H1 (cell line): ENCODE data around the gene TECPR2. TPM values are rescaled to one million over a fixed set of nuclear protein-coding genes. Genes with fewer than 3 reads are reported as not detected.
A peak's percentile ranks its signal among the peaks of the same experiment; 100 is the strongest.

Experiments
- CTCF ChIA-PET: fragments of 300-600 bp; sonication (Branson Sonifier 250); formaldehyde crosslinking; loops from one replicate; lab custom pipeline; 2021; ENCODE audit not compliant: partially characterized antibody; lab: Charles Lee
- POLR2A ChIA-PET: fragments of 300-600 bp; sonication (Branson Sonifier 250); formaldehyde crosslinking; loops from one replicate; lab custom pipeline; 2021; ENCODE audit warnings: inconsistent platforms; ENCODE audit not compliant: partially characterized antibody; lab: Charles Lee
- DNase-seq, 2 experiments: peaks; one replicate each; pipeline versions ENCODE4 v3.0.0 to v3.0.0-alpha.2; 2010 to 2022; ENCODE audit warnings: low spot score in 2 of 2, low read depth in 1 of 2, mixed read lengths in 1 of 2
- FAIRE-seq: peaks from 2 replicates; lab custom pipeline; 2011; peaks lifted over from hg19 to GRCh38; lab: Jason Lieb, UNC
- H2AFZ ChIP-seq: 2 replicates; pipeline ENCODE4 v1.8.1; 2012; ENCODE audit warnings: low read length, inconsistent platforms
- H2AK5ac ChIP-seq: 2 replicates; pipeline ENCODE4 v1.6.1; 2013; ENCODE audit warnings: low read depth, low read length
- H2BK120ac ChIP-seq: replicated peaks from 2 replicates; pipeline ENCODE3; 2013; ENCODE audit warnings: low read depth, low read length, inconsistent platforms
- H2BK12ac ChIP-seq: 2 replicates; pipeline ENCODE4 v1.6.1; 2013; ENCODE audit warnings: low read depth, low read length
- H2BK15ac ChIP-seq: 2 replicates; pipeline ENCODE4 v1.6.1; 2013; ENCODE audit warnings: low read length
- H2BK20ac ChIP-seq: 2 replicates; pipeline ENCODE4 v1.6.1; 2013; ENCODE audit warnings: low read length
- H2BK5ac ChIP-seq: 2 replicates; pipeline ENCODE4 v1.6.1; 2013; ENCODE audit warnings: low read depth, low read length
- H3K14ac ChIP-seq: 2 replicates; pipeline ENCODE4 v1.6.1; 2013; ENCODE audit warnings: inconsistent platforms; ENCODE audit not compliant: insufficient read length
- H3K18ac ChIP-seq: 2 replicates; pipeline ENCODE4 v1.6.1; 2013; ENCODE audit warnings: low read length; ENCODE audit errors: extremely low read depth
- H3K23ac ChIP-seq: 2 replicates; pipeline ENCODE4 v1.6.1; 2013; ENCODE audit warnings: inconsistent platforms; ENCODE audit not compliant: insufficient read length
- H3K23me2 ChIP-seq: 2 replicates; pipeline ENCODE4 v1.6.1; 2013; ENCODE audit warnings: low read depth, low read length
- H3K27ac ChIP-seq: 2 replicates; pipeline ENCODE4 v1.6.1; 2011; ENCODE audit warnings: low read depth, low read length, inconsistent platforms
- H3K27me3 ChIP-seq, 4 experiments: replicated peaks in 1 of 4; 1 replicate in 1 of 4; 2 replicates in 3 of 4; pipeline versions ENCODE4 v1.6.1 to v1.8.1; 2011 to 2013; ENCODE audit warnings: low read length in 3 of 4, mild to moderate bottlenecking in 3 of 4, inconsistent platforms in 2 of 4, mixed read lengths in 2 of 4, moderate library complexity in 1 of 4; ENCODE audit not compliant: control insufficient read depth in 3 of 4, insufficient read depth in 3 of 4; ENCODE audit errors: extremely low read depth in 1 of 4
- H3K36me3 ChIP-seq, 4 experiments: 2 replicates each; pipeline versions ENCODE4 v1.6.1 to v1.8.1; 2011 to 2013; ENCODE audit warnings: mild to moderate bottlenecking in 4 of 4, low read length in 3 of 4, moderate library complexity in 2 of 4, control low read depth in 1 of 4, inconsistent platforms in 1 of 4; ENCODE audit not compliant: insufficient read depth in 4 of 4, control insufficient read depth in 2 of 4
- H3K4ac ChIP-seq: replicated peaks from 2 replicates; pipeline ENCODE3; 2013; ENCODE audit warnings: low read length, low read depth, mixed read lengths, inconsistent platforms; ENCODE audit not compliant: insufficient read length
- H3K4me1 ChIP-seq, 4 experiments: replicated peaks in 1 of 4; 1 replicate in 1 of 4; 2 replicates in 3 of 4; pipeline versions ENCODE4 v1.6.1 to v1.8.1; 2011 to 2013; ENCODE audit warnings: low read length in 3 of 4, inconsistent platforms in 2 of 4, mixed read lengths in 1 of 4; ENCODE audit not compliant: insufficient read depth in 4 of 4, control insufficient read depth in 3 of 4
- H3K4me2 ChIP-seq, 2 experiments: 2 replicates each; pipeline versions ENCODE4 v1.6.1 to v1.8.1; 2011 to 2013; ENCODE audit warnings: low read depth in 2 of 2, low read length in 2 of 2, control low read depth in 1 of 2, inconsistent platforms in 1 of 2, mild to moderate bottlenecking in 1 of 2; ENCODE audit not compliant: insufficient read depth in 1 of 2
- H3K4me3 ChIP-seq, 4 experiments: fragments of 200-600, 300-600 bp in 1 of 4; sonication (generic), shearing (Covaris generic), sonication (Bioruptor Twin) in 1 of 4; 2 replicates each; pipeline versions ENCODE4 v1.5.1 to v1.8.1; 2011 to 2016; ENCODE audit warnings: low read length in 4 of 4, low read depth in 3 of 4, control low read depth in 2 of 4, inconsistent platforms in 2 of 4, mild to moderate bottlenecking in 2 of 4, mixed read lengths in 1 of 4, moderate library complexity in 1 of 4; ENCODE audit not compliant: insufficient read depth in 2 of 4; ENCODE audit errors: extremely low read depth in 1 of 4
- H3K56ac ChIP-seq: replicated peaks from 2 replicates; pipeline ENCODE3; 2013; ENCODE audit warnings: low read depth, mild to moderate bottlenecking, mixed read lengths, low read length, inconsistent platforms; ENCODE audit not compliant: insufficient read length
- H3K79me1 ChIP-seq: 2 replicates; pipeline ENCODE4 v1.6.1; 2013; ENCODE audit warnings: low read depth, low read length, control low read depth
- H3K79me2 ChIP-seq, 2 experiments: 2 replicates each; pipeline versions ENCODE4 v1.6.1 to v1.8.1; 2012 to 2013; ENCODE audit warnings: low read length in 2 of 2, mild to moderate bottlenecking in 2 of 2, inconsistent platforms in 1 of 2; ENCODE audit not compliant: insufficient read depth in 2 of 2, control insufficient read depth in 1 of 2
- H3K9ac ChIP-seq, 4 experiments: replicated peaks in 1 of 4; 1 replicate in 1 of 4; 2 replicates in 3 of 4; pipeline versions ENCODE4 v1.6.1 to v1.8.1; 2011 to 2013; ENCODE audit warnings: low read depth in 3 of 4, low read length in 3 of 4, control low read depth in 2 of 4, mild to moderate bottlenecking in 2 of 4, moderate library complexity in 2 of 4, inconsistent platforms in 1 of 4; ENCODE audit errors: extremely low read depth in 1 of 4
- H3K9me3 ChIP-seq, 2 experiments: 2 replicates each; pipeline versions ENCODE4 v1.6.1 to v1.8.1; 2012 to 2013; ENCODE audit warnings: mild to moderate bottlenecking in 2 of 2, moderate library complexity in 2 of 2, control low read depth in 1 of 2, inconsistent platforms in 1 of 2, low read depth in 1 of 2, low read length in 1 of 2, mixed read lengths in 1 of 2; ENCODE audit not compliant: insufficient read depth in 2 of 2
- H4K20me1 ChIP-seq, 2 experiments: replicated peaks in 1 of 2; 2 replicates each; pipeline versions ENCODE3 to v1.8.1; 2011 to 2013; ENCODE audit warnings: inconsistent platforms in 2 of 2, low read length in 2 of 2, mild to moderate bottlenecking in 1 of 2; ENCODE audit not compliant: insufficient read depth in 2 of 2, control insufficient read depth in 1 of 2
- H4K5ac ChIP-seq: 2 replicates; pipeline ENCODE4 v1.6.1; 2013; ENCODE audit warnings: low read length, low read depth, mixed read lengths, inconsistent platforms; ENCODE audit not compliant: insufficient read length
- H4K8ac ChIP-seq: 2 replicates; pipeline ENCODE4 v1.8.0; 2013; ENCODE audit warnings: mild to moderate bottlenecking, moderate library complexity, low read length, inconsistent platforms; ENCODE audit not compliant: insufficient read depth; ENCODE audit errors: extremely low read depth
- H4K91ac ChIP-seq: replicated peaks from 2 replicates; pipeline ENCODE3; 2013; ENCODE audit warnings: low read length, mixed read lengths, inconsistent platforms; ENCODE audit not compliant: insufficient read length
- EGR1 ChIP-seq: IDR thresholded peaks from 2 replicates; pipeline ENCODE4 v1.6.1; 2011; ENCODE audit warnings: low read depth, low read length, borderline replicate concordance
- HDAC6 ChIP-seq: IDR thresholded peaks from one replicate; pipeline ENCODE4 v1.7.1; 2012; ENCODE audit warnings: low read depth, mild to moderate bottlenecking, inconsistent platforms, low read length, moderate library complexity
- KDM1A ChIP-seq: fragments of 200-600, 300-600 bp; sonication (generic); IDR thresholded peaks from 2 replicates; pipeline ENCODE4 v1.7.1; 2016; ENCODE audit warnings: mild to moderate bottlenecking, low read length, borderline replicate concordance
- NRF1 ChIP-seq: IDR thresholded peaks from 2 replicates; pipeline ENCODE4 v1.6.1; 2011; ENCODE audit warnings: mild to moderate bottlenecking, low read depth, low read length, improper control_type of control experiment
- PHF8 ChIP-seq: fragments of 200-600 bp; sonication (generic); conservative IDR thresholded peaks from 2 replicates; pipeline ENCODE4 v1.7.1; 2012; ENCODE audit warnings: low read depth, mild to moderate bottlenecking, inconsistent platforms, low read length, moderate library complexity
- RAD21 ChIP-seq, 2 experiments: IDR thresholded peaks in 1 of 2; conservative IDR thresholded peaks in 1 of 2; 2 replicates each; pipeline ENCODE4 v1.6.1; 2011; ENCODE audit warnings: low read depth in 2 of 2, low read length in 2 of 2, improper control_type of control experiment in 1 of 2, inconsistent platforms in 1 of 2, mild to moderate bottlenecking in 1 of 2, moderate library complexity in 1 of 2
- RXRA ChIP-seq: IDR thresholded peaks from 2 replicates; pipeline ENCODE4 v1.6.1; 2011; ENCODE audit warnings: low read depth, mild to moderate bottlenecking, low read length, moderate library complexity; ENCODE audit not compliant: insufficient read depth
- SIX5 ChIP-seq: IDR thresholded peaks from 2 replicates; pipeline ENCODE4 v1.6.1; 2011; ENCODE audit warnings: mild to moderate bottlenecking, low read depth, low read length
- SUZ12 ChIP-seq: fragments of 200-600 bp; sonication (generic); IDR thresholded peaks from 2 replicates; pipeline ENCODE4 v1.6.1; 2012; ENCODE audit warnings: mild to moderate bottlenecking, inconsistent platforms, low read length, moderate library complexity, mixed read lengths
- TAF1 ChIP-seq: IDR thresholded peaks from 2 replicates; pipeline ENCODE4 v1.6.1; 2011; ENCODE audit warnings: mild to moderate bottlenecking, low read depth, low read length
- TCF12 ChIP-seq: IDR thresholded peaks from 2 replicates; pipeline ENCODE4 v1.6.1; 2011; ENCODE audit warnings: low read depth, mild to moderate bottlenecking, low read length
- TEAD4 ChIP-seq: IDR thresholded peaks from 2 replicates; pipeline ENCODE4 v1.6.1; 2012; ENCODE audit warnings: low read depth, low read length, inconsistent platforms, mixed read lengths
- WGBS, 2 experiments: shearing (Covaris generic) in 1 of 2; methylation state at CpG; one replicate each; pipeline versions ENCODE4 v1.1.6 to v1.1.7; 2013 to 2015; ENCODE audit warnings: low lambda C conversion rate in 2 of 2, mixed read lengths in 2 of 2, inconsistent platforms in 1 of 2, low coverage in 1 of 2, missing lambda C conversion rate in 1 of 2; ENCODE audit not compliant: insufficient replicate concordance in 2 of 2, insufficient coverage in 1 of 2, insufficient read length in 1 of 2; ENCODE audit errors: extremely low coverage in 1 of 2, missing lambda C conversion rate in 1 of 2; 5-methylcytosine and 5-hydroxymethylcytosine counted together
- polyA plus RNA-seq, 7 experiments: library from polyadenylated mRNA; depleted of rRNA in 3 of 7; stranded (reverse) in 5 of 7; unstranded in 2 of 7; fragments of >200 nt in 5 of 7; fragments of 200-250 nt in 2 of 7; gene quantifications; 1 replicate in 5 of 7; 2 replicates in 1 of 7; 4 replicates in 1 of 7; pipeline versions ENCODE4 v1.2.1 to v1.2.3, GENCODE V29; 2011 to 2013; ENCODE audit warnings: missing spikeins in 2 of 7, mixed read lengths in 2 of 7
- total RNA-seq: library from RNA; stranded (reverse); fragmentation: NEBNext Ultra II Directional; extraction: Animal tissue kit (Norgen Biotek cat#: 25700); gene quantifications from 2 replicates; pipeline ENCODE4 v1.2.1, GENCODE V29; 2021
- TF ChIP-seq, protein P1 (sequence below): IDR thresholded peaks from 2 replicates; pipeline ENCODE4 v1.6.1; 2011; ENCODE audit warnings: low read length, improper control_type of control experiment

The TECPR2 gene
- total and polyA plus RNA-seq, 2 of the 8 experiments (the other 6 are each of a cell fraction or from before 2014, with no cell fraction given): 6.8 to 19.4 TPM

- no peak overlapping the region for H3K14ac ChIP-seq
- no peak overlapping the region for H3K18ac ChIP-seq
- H3K56ac ChIP-seq: no peak overlapping the region
- no peaks in the 10 kb centered on the region; the same call in 1 of the 2 replicates for H3K23me2 ChIP-seq
- FAIRE-seq (no peak), DNase-seq (no peak)
- POLR2A ChIA-PET: no interaction called here
- no peak overlapping the region for H2BK12ac ChIP-seq
- H3K9me3 ChIP-seq: no peaks in the 10 kb centered on the region
- no peak overlapping the region for H2AK5ac ChIP-seq
- no peak overlapping the region for H2BK120ac ChIP-seq
- no peak overlapping the region for H4K91ac ChIP-seq
- H3K4me1 ChIP-seq: no peaks in the 10 kb centered on the region
- CTCF ChIA-PET: interaction anchor here (0.5 to 3.3 kb wide), 9 partner anchors 7 to 534 kb away, joined by 3 to 13 read pairs (median 3); no protein-coding TSS in a partner anchor
- 0 out of 8 replicates have a peak, but pooled peaks cover 0 to 3% (median 0%) of the 10 kb centered on the region in 4 experiments for H3K36me3 ChIP-seq
- H2BK5ac ChIP-seq: no peak overlapping the region
- no peak overlapping the region for H3K23ac ChIP-seq
- H4K8ac ChIP-seq: peak overlapping the region; percentile 68; the same call in 1 of the 2 replicates
- no peaks in the 10 kb centered on the region for H3K27me3 ChIP-seq
- no peak overlapping the region for H3K4me2 ChIP-seq
- peaks cover 0 to 2% of the 10 kb centered on the region in 2 experiments for H4K20me1 ChIP-seq
- H2BK20ac ChIP-seq: no peak overlapping the region
- H2AFZ ChIP-seq: no peak overlapping the region
- no peak overlapping the region for H3K4ac ChIP-seq
- no peak overlapping the region for H3K9ac ChIP-seq
- WGBS, 2 experiments: 95% methylated on average over 15 of the region's 15 CpGs; no CpG with 5 or more reads in 1 of the 2 experiments
- H3K27ac ChIP-seq: no peak overlapping the region
- H2BK15ac ChIP-seq: no peak overlapping the region
- no peaks in the 10 kb centered on the region for H3K79me2 ChIP-seq
- H4K5ac ChIP-seq: no peak overlapping the region
- H3K79me1 ChIP-seq: no peaks in the 10 kb centered on the region
- H3K4me3 ChIP-seq: no peak overlapping the region
- no peak for TF ChIP-seq RXRA
- TF ChIP-seq SUZ12: no peak
- TF ChIP-seq NRF1: no peak
- no peak for TF ChIP-seq TAF1
- TF ChIP-seq TEAD4: no peak
- TF ChIP-seq, protein P1, sequence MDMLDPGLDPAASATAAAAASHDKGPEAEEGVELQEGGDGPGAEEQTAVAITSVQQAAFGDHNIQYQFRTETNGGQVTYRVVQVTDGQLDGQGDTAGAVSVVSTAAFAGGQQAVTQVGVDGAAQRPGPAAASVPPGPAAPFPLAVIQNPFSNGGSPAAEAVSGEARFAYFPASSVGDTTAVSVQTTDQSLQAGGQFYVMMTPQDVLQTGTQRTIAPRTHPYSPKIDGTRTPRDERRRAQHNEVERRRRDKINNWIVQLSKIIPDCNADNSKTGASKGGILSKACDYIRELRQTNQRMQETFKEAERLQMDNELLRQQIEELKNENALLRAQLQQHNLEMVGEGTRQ: no peak
- no peak for TF ChIP-seq TCF12
- no peak for TF ChIP-seq HDAC6
- TF ChIP-seq RAD21 (IDR thresholded peaks at IDR 0.05 in 1 of 2, conservative IDR thresholded peaks at IDR 0.05 in 1 of 2; ENCODE audit: low read depth in 2 of 2, low read length in 2 of 2): no peak
- TF ChIP-seq EGR1: no peak
- TF ChIP-seq SIX5: no peak
- no peak for TF ChIP-seq PHF8
- no peak for TF ChIP-seq KDM1A
Measured at GRCh38 chr14:102493585-102493984, 130.8 kb downstream of the TECPR2 start.
